Uterus (tissue), 2 donors: ENCODE results near the gene BMERB1.

ENCODE experiments used
- CTCF ChIP-seq, 4 experiments: fragments of 200-600 bp in 2 of 4; fragments of 450-650 bp in 2 of 4; sonication (generic) in 2 of 4; IDR thresholded peaks; one replicate each; pipeline ENCODE4 v1.5.1; 2016 to 2019; ENCODE audit warnings: antibody characterized with exemption in 4 of 4, mild to moderate bottlenecking in 2 of 4, moderate library complexity in 1 of 4
- POLR2A ChIP-seq, 2 donors: fragments of 450-650 bp; IDR thresholded peaks; one replicate each; pipeline ENCODE4 v1.6.1; 2016; ENCODE audit warnings: antibody characterized with exemption in 2 of 2, mild to moderate bottlenecking in 1 of 2, moderate library complexity in 1 of 2

DNA sequence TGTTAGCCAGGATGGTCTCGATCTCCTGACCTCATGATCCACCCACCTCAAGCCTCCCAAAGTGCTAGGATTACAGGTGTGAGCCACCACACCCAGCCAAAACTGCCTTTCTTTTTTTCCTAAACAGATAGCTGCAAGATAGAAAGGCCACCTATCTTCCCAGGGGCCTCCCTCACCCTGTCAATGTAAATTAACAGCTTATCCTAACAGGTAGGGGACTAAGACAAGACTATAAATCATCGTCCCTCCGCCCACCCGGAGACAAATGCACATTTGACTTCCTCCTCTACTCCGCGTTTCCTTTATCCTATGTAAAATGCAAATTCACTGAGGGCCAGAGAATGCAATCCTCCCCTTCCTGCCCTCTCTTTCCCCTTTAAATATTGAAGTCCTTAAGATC lies 137.2 kb downstream of the BMERB1 start:
- TF ChIP-seq POLR2A (IDR thresholded peaks at IDR 0.05) (no peak), CTCF (IDR thresholded peaks at IDR 0.05) (no peak)
